ENCODE results near the gene ANKFN1. TPM values are rescaled to one million over a fixed set of nuclear protein-coding genes. Genes with fewer than 3 reads are reported as not detected.
A peak's percentile ranks its signal among the peaks of the same experiment; 100 is the strongest.

ANKFN1 gene
- polyA plus RNA-seq, 3 donors, result not detected

GRCh38 chr17:56119936-56120335, 33.3 kb upstream of the ANKFN1 start:
- Mint-ChIP-seq H3K27me3 (ENCODE audit: low read depth in 3 of 3) (peaks cover 0 to 1% (median 0%) of the 10 kb centered on the region in 3 donors), H3K27ac (no peak overlapping the region), H3K9me3 (no peaks in the 10 kb centered on the region), H3K4me1 (no peaks in the 10 kb centered on the region), H3K36me3 (no peaks in the 10 kb centered on the region), H3K4me3 (no peak overlapping the region)
- Histone ChIP-seq H3K9ac (ENCODE audit: insufficient read depth, low read length, poor library complexity, severe bottlenecking) (no peak overlapping the region), H3K4me3 (replicated peaks in 1 of 3; ENCODE audit: low read depth in 2 of 3, low read length in 3 of 3) (no peak overlapping the region), H4K20me1 (ENCODE audit: insufficient read depth, low read length) (no peaks in the 10 kb centered on the region), H3K4me1 (ENCODE audit: control insufficient read depth in 1 of 2, insufficient read depth in 2 of 2, low read length in 2 of 2) (no peaks in the 10 kb centered on the region), H3K9me3 (replicated peaks in 1 of 2; ENCODE audit: control insufficient read depth in 1 of 2, insufficient read depth in 1 of 2, low read length in 2 of 2) (no peaks in the 10 kb centered on the region), H3K27ac (ENCODE audit: low read depth in 1 of 2, low read length in 2 of 2) (no peak overlapping the region), H2AFZ (ENCODE audit: insufficient read depth, low read depth, low read length, poor library complexity, severe bottlenecking) (no peak overlapping the region), H3K4me2 (replicated peaks; ENCODE audit: extremely low read depth, low read length, poor library complexity, severe bottlenecking) (no peak overlapping the region), H3K36me3 (replicated peaks in 1 of 2; ENCODE audit: control insufficient read depth in 1 of 2, insufficient read depth in 2 of 2, low read length in 2 of 2) (no peaks in the 10 kb centered on the region), H3K79me2 (ENCODE audit: insufficient read depth, low read length) (no peaks in the 10 kb centered on the region), H3K27me3 (ENCODE audit: control insufficient read depth in 2 of 2, insufficient read depth in 2 of 2, low read length in 2 of 2) (no peaks in the 10 kb centered on the region)
- DNase-seq, result no peak
- intact Hi-C loops (cut with micrococcal nuclease), result no loop called here
- WGBS (ENCODE audit: insufficient coverage), result 85% methylated on average over 3 of the region's 4 CpGs
- no peak for TF ChIP-seq CTCF (IDR thresholded peaks at IDR 0.05)

GRCh38 chr17:56121191-56122051, 31.9 kb upstream of the ANKFN1 start:
- 80% methylated on average over 6 of the region's 9 CpGs for WGBS (ENCODE audit: insufficient coverage)
- H3K4me3 Mint-ChIP-seq, result no peak overlapping the region
- intact Hi-C loops (cut with micrococcal nuclease), result no loop called here

More at GRCh38 chr17:56121191-56122051, 31.9 kb upstream of the ANKFN1 start:
- Histone ChIP-seq H3K79me2 (ENCODE audit: insufficient read depth, low read length) (no peaks in the 10 kb centered on the region), H3K4me3 (replicated peaks in 1 of 3; ENCODE audit: low read depth in 2 of 3, low read length in 3 of 3) (no peak overlapping the region), H3K4me1 (ENCODE audit: control insufficient read depth in 1 of 2, insufficient read depth in 2 of 2, low read length in 2 of 2) (no peaks in the 10 kb centered on the region), H2AFZ (ENCODE audit: insufficient read depth, low read depth, low read length, poor library complexity, severe bottlenecking) (no peak overlapping the region), H3K4me2 (replicated peaks; ENCODE audit: extremely low read depth, low read length, poor library complexity, severe bottlenecking) (no peak overlapping the region), H3K9ac (ENCODE audit: insufficient read depth, low read length, poor library complexity, severe bottlenecking) (no peak overlapping the region), H3K9me3 (replicated peaks in 1 of 2; ENCODE audit: control insufficient read depth in 1 of 2, insufficient read depth in 1 of 2, low read length in 2 of 2) (no peaks in the 10 kb centered on the region), H4K20me1 (ENCODE audit: insufficient read depth, low read length) (no peaks in the 10 kb centered on the region), H3K27ac (ENCODE audit: low read depth in 1 of 2, low read length in 2 of 2) (no peak overlapping the region), H3K36me3 (replicated peaks in 1 of 2; ENCODE audit: control insufficient read depth in 1 of 2, insufficient read depth in 2 of 2, low read length in 2 of 2) (no peaks in the 10 kb centered on the region), H3K27me3 (ENCODE audit: control insufficient read depth in 2 of 2, insufficient read depth in 2 of 2, low read length in 2 of 2) (no peaks in the 10 kb centered on the region)
- no peak for DNase-seq
- no peaks in the 10 kb centered on the region for H3K9me3 Mint-ChIP-seq
- H3K4me1 Mint-ChIP-seq, result no peaks in the 10 kb centered on the region
- peaks cover 0 to 3% (median 0%) of the 10 kb centered on the region in 3 donors for H3K27me3 Mint-ChIP-seq (ENCODE audit: low read depth in 3 of 3)
- no peak for TF ChIP-seq CTCF (IDR thresholded peaks at IDR 0.05)
- H3K27ac Mint-ChIP-seq, result peak overlapping the region in 1 of 7 donors; percentile 71
- no peaks in the 10 kb centered on the region for H3K36me3 Mint-ChIP-seq
